Kidney tubule cell (primary cell): ENCODE data around the gene FEM1A.
A peak's percentile ranks its signal among the peaks of the same experiment; 100 is the strongest.
"Not testable (repeated sequence)": the region's sequence is repeated elsewhere in the genome, so short reads cannot be mapped to it uniquely, and the experiment has no call there.

Experiments
- DNase-seq: peaks from one replicate; pipeline ENCODE4 v3.0.0-alpha.2; 2018; ENCODE audit warnings: low spot score

FEM1A gene

DNA sequence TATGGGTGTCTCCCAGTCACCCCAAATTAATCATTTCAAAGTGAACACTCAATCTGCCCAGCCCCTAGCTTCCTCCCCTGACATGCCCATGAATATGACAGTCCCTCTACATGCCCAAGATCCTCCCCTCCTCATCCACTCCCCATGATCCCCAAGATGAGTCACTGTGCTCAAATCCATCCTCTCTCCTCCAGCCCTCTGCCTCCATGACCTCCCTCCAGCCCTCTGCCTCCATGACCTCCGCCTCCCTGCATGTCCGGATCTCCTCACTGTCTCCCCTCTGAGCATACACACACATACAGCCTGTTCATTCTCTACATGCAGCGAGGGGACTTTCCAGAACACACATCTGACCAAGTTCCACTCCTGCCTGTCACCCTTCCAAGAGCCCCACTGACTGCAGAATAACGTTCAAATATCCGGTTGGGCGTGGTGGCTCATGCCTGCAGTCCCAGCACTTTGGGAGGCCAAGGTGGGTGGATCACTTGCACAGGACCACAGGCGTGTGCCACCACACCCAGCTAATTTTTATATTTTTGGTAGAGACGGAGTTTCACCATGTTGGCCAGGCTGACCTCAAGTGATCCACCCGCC, 18.4 kb upstream of the FEM1A start:
- DNase-seq = no peak

DNA sequence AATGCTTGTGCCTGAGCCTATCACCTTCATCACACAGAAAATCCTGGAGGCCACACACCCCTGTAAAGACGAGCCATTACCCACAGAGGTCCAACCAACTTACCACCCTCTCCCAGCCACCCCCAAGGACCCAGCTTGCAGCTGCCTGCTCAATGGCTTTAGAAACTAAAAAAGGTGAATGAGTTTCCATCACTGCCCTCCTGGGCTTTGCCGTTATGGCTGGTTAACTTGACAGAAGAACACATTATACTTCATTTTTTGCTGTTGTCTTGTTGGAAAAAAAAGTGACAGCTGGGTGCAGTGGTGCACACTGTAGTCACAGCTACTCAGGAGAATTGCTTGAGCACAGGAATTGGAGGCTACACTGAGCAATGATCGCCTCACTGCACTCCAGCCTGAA, 17.4 kb upstream of the FEM1A start:
- DNase-seq = no peak

DNA sequence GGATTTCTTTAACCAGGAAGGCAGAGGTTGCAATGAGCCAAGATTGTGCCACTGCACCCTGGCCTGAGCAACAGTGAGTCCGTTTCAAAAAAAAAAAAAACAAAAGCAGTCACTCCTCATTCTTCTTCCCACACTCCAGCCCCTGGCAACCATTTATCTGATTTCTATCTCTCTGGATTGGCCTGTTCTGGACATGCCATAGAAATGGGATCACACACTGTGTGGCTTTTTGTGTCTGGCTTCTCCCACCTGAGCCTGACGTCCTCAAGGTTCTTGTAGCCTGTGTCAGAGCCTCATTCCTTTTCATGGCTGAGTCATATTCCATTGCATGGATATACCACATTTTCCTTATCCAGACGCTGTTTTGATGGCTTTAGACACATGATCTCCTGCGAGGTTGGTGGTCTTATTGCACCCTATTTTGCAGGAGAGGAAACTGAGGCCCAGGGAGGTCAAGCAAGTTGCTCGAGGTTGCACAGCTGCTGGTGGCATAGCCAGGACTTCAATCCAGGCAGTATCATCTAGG, 15.8 kb upstream of the FEM1A start:
- DNase-seq = no peak

DNA sequence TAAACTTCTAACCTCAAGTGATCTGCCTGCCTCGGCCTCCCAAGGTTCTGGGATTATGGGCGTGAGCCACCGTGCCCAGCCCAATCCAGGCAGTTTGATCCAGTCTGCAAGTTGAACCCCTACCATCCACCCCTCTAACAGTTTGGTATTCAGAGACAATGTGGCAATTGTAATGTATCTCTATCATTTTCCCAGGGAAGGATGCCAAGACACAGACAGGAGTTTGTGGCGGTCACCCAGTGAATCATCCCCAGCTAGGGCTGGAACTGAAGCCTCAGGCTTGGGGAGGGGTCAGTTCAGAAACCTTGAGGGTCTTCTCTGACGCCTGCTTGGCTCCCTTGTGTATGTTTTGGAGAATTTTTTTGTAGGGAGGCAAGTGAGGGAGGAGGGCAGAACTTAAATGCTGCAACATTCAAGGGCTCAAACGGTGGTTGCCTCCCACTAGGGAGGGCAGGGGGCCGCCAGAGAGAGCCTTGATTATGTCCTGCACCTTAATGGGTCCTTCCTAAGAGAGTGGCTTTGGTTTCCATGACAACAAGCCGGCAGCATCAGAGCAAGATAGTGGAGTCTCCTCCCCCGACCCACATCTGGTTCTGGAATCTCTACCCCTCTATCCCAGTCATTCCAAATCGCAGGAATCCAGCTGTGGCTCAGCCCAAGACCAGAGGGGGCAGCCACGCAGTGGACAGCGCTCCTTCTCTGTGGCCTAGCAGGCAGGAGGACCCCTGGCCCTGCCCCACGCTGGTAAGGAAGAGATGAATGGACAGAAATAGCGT, 14.9 kb upstream of the FEM1A start:
- no peak for DNase-seq

DNA sequence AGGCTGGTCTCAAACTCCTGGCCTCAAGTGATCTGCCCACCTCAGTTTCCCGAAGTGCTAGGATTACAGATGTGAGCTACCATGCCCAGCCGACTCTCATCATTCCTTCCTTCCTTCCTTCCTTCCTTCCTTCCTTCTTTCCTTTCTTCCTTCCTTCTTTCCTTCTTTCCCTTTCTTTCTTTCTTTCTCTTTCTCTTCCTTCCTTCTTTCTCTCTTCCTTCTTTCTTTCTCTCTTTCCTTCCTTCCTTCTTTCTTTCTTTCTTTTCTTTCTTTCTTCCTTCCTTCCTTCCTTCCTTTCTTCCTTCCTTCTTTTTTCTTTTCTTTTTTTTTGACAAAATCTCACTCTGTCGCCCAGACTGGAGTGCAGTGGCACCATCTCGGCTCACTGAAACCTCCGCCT, 13.4 kb upstream of the FEM1A start:
- not testable (repeated sequence) for DNase-seq

DNA sequence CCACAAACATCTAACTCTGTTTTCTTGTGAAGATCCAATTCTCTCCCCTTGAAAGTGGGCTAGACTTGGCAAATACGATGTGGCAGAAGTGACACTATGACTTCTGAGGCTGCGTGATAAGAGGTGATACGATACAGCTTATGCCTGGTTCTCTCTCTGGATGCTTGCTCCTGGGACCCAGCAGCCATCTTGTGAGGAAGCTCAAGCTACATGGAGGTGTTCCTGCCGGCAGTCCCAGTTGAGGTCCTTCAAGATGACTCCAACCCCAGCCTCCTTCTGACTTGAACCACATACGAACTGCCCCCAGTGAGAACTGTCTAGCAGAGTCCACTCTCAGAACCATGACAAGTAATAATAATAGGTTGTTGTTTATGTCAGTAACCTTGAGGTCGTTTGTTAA, 10.7 kb upstream of the FEM1A start:
- no peak for DNase-seq

DNA sequence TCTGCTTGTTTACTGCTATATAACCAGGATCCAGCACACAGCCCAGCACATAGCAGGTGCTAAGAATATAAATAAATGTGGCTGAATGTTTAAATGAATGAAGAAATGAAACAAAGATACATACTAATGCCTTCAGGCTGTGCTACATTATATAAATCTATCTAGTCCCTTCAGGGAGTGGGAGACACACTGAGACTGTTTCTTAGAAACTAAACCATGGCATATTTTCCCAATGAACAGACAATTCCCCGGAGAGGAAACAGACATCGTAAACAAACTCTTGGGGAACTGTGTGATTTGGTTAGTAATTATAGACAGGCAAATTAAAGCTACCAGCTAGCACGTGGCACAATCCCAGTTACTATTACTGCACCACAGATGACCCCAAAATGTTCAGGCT, 9.7 kb upstream of the FEM1A start:
- no peak for DNase-seq

DNA sequence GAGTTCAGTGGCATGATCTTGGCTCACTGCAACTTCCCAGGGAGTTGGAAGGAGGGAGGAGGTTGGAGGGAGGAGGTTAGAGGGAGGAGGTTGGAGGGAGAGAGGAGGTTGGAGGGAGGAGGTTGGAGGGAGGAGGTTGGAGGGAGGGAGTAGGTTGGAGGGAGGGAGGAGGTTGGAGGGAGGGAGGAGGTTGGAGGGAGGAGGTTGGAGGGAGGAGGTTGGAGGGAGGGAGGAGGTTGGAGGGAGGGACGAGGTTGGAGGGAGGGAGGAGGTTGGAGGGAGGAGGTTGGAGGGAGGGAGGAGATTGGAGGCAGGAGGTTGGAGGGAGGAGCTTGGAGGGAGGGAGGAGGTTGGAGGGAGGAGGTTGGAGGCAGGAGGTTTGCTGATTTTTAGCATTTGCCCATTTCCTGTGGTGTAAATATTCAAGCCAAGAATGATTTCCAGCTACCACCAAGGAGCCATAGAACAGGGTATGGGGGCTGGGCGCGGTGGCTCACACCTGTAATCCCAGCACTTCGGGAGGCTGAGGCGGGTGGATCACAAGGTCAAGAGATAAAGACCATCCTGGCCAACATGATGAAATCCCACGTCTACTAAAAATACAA, 5.0 kb upstream of the FEM1A start:
- not testable (repeated sequence) for DNase-seq

DNA sequence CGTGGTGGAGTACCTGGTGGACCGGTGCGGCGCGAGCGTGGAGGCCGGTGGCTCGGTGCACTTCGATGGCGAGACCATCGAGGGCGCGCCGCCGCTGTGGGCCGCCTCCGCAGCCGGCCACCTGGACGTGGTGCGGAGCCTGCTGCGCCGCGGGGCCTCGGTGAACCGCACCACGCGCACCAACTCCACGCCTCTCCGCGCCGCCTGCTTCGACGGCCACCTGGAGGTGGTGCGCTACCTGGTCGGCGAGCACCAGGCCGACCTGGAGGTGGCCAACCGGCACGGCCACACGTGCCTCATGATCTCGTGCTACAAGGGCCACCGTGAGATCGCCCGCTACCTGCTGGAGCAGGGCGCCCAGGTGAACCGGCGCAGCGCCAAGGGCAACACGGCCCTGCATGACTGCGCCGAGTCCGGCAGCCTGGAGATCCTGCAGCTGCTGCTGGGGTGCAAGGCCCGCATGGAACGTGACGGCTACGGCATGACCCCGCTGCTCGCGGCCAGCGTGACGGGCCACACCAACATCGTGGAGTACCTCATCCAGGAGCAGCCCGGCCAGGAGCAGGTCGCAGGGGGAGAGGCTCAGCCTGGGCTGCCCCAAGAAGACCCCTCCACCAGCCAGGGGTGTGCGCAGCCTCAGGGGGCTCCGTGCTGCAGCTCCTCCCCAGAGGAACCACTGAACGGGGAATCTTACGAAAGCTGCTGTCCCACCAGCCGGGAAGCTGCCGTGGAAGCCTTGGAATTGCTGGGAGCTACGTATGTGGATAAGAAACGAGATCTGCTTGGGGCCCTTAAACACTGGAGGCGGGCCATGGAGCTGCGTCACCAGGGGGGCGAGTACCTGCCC, 708 bp downstream of the FEM1A start:
- peak; percentile 34 for DNase-seq

DNA sequence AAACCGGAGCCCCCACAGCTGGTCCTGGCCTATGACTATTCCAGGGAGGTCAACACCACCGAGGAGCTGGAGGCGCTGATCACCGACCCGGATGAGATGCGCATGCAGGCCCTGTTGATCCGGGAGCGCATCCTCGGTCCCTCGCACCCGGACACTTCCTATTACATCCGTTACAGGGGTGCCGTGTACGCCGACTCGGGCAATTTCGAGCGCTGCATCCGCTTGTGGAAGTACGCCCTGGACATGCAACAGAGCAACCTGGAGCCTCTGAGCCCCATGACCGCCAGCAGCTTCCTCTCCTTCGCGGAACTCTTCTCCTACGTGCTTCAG, 1.3 kb downstream of the FEM1A start:
- DNase-seq = not testable (repeated sequence)

DNA sequence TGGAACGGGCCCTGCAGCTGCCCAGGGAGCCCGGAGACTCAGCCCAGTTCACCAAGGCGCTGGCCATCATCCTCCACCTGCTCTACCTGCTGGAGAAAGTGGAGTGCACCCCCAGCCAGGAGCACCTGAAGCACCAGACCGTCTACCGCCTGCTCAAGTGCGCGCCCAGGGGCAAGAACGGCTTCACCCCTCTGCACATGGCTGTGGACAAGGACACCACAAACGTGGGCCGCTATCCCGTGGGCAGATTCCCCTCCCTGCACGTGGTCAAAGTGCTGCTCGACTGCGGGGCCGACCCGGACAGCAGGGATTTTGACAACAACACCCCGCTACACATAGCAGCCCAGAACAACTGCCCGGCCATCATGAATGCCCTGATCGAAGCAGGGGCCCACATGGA, 1.7 kb downstream of the FEM1A start:
- not testable (repeated sequence) for DNase-seq

DNA sequence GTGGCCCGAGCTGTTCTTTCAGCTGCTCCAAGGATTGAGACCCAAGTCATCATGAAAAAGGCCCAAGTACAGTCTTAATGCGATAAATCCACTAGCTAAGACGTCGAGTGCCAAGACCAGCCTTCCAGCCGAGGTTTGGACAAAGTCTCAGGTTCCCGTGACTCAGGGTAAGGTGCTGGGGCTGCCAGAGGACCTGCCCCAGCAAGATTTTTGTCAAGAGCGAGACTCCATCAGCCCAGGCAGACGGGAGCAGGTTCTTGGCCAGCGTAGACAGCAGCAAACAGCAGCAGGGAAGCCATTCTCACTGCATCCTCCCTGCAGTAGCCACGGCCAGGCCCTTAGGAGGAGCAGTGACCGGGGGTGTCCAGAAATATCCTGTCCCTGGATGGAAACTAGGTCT, 3.4 kb downstream of the FEM1A start:
- DNase-seq = no peak

DNA sequence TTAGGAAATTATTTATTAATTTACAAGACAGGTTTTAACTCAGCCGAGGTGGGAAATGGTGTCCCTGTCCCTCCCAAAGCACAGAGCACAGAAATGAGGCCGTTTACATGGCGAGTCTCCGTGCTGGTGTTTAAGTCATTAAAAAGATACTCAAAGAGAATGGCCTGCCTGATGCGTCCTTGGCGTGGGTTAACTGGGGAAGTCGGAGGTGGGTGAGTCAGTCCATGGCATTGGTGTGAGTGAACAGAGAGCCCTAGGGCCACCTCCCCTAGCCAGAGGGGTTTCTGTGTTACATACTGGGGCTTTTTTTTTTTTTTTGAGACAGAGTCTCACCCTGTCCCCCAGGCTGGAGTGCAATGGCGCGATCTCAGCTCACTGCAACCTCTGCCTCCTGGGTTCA, 3.9 kb downstream of the FEM1A start:
- peak; percentile 14 for DNase-seq

DNA sequence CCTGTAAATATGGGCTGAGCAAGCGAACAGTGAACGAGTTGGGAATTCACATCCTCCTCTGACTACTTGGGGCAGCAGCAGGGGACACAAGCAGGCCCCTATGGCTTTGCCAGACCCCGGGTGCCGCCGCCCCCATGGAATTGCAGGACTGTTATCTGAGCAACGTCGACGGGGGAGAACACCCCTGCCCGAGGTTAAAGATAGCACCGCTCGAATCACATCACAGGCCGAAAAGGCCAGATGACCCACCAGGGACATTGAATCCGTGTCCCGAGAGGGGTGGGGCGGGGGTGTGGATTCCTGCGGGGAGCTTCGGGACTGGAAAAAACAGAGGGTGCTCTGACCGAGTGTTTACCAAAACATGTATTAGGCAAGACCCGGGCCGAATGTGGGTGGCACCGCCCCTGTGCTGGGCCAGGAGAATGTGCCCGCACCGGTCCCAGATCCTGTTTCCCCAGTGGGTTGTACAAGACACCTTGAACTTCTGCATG, 9.1 kb downstream of the FEM1A start:
- DNase-seq = no peak

DNA sequence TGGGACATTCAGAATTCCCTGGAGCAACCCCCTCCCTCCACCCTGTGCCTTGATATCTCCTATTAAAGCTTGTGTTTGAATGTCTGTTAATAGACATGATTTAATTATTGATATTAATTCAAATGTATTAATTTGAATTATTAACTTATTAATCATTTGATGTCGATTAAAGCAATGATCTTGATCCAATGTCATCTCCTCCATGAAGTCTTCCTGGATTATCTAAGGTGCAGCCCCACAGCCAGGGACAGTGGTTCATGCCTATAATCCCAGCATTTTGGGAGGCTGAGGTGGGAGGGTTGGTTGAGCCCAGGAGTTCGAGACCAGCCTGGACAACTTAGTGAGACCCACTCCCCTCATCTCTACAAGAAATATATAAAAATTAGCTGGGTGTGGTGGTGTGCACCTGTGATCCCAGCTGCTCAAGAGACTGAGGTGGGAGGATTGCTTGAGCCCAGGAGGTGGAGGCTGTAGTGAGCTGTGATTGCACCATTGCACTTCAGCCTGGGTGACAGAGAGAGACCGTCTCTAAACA, 9.6 kb downstream of the FEM1A start:
- DNase-seq = no peak

DNA sequence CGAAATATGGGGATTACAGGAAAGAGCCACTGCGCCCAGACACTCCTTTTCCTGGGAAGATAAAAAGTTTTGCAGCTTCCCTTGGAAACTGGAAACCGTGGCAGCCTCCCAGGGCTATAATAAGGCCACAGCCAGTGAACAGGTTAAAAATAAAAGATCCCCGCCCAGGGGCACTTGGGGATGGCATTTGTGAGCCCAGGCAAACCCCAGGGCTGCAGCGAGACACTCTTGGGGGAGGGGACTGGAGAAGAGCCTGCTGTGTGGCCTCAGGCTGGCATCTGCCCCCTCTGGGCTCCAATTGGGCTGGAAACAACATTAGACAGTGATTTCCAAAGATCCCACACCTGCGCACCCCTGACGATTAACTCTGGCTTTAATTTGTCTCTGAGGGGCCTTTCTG, 11.2 kb downstream of the FEM1A start:
- DNase-seq = no peak

DNA sequence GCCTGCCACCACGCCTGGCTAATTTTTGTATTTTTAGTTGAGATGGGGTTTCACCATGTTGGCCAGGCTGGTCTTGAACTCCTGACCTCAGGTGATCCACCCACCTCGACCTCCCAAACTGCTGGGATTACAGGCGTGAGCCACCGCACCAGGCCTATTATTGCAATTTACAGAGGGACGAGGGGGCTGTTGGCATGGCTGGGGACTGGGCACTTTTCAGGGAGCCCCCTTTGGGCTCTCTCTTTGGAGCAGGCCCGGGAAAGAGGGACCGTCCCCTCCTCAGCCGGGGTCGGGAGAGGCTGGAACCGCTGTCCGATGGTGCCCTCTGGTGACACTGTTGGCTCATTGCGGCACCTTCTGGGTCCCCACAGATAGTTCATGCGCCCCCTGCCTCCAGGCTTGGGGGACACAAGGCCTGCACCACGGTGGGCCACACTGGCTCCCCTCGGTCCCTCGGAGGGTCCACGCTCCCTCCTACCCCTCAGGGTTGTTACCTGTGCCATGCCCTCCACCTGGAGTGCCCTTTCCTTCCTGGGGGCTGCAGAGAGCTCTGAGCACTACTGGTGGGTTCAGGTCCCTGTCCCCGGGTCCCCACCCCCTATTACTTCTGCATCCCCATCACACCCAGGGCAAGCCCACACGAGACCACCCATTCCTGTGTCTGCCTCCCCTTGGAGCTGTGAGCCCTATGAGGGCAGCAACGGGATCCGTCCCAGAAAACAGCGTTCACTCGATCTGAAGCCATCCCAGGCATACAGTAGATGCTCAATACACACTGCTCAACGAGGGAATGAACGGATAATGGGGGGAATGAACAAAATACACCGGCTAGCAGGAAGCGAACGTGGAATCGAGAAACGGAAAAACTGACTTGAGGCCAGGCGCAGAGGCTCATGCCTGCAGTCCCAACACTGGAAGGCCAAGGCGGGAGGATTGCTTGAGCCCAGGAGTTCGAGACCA, 12.5 kb downstream of the FEM1A start:
- peak; percentile 30 for DNase-seq

DNA sequence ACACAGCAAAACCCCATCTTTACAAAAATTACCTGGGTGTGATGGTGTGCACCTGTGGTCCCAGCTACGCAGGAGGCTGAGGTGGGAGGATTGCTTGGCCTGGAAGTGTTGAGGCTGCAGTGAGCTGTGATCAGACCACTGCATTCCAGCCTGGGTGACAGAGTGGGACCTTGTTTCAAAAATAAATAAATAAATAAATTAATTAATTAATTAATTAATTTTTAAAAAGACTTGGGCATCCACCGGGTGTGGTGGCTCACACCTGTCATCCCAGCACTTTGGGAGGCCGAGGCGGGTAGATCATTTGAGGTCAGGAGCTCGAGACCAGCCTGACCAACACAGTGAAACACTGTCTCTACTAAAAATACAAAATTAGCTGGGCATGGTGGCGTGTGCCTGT, 13.6 kb downstream of the FEM1A start:
- not testable (repeated sequence) for DNase-seq

DNA sequence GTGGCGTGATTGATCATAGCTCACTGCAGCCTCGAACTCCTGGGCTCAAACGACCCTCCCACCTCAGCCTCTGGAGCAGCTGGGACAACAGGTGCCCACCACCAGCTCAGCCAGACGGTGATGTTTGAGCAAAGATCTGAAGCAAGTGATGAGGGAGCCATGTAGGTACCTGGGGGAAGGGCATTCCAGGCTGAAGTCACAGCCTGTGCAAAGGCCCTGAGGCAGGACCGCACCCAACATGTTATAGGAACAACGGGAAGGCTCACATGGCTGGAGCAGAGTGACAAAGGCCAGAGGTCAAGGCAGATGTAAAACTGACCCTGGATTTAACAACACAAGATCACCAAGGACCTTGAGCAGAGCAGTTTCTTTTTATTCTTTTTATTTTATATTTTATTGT, 14.8 kb downstream of the FEM1A start:
- DNase-seq = no peak

DNA sequence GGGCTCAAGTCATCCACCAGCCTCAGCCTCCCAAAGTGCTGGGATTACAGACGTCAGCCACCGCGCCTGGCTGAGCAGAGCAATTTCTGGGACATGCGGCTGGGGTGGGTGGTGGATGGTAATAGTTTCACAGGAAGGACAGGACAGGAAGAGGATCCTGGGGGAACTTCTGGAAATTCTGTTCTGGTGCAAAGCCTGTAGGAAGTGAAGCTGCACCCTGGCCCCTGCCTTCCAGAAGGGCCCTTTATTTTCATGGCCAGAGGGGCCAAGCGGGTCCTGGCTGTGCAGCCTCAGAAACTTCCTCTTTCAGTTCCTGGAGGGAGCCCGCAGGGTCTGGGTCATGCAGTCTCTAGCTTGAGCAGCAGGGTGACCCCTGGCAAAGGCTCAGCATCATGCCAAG, 15.7 kb downstream of the FEM1A start:
- peak; percentile 37 for DNase-seq
